ENCODE measurements around the gene ZNF606. TPM values are rescaled to one million over a fixed set of nuclear protein-coding genes. Genes with fewer than 3 reads are reported as not detected.

ZNF606 gene
- total and polyA plus RNA-seq, 2 experiments from 2014 or later: 13.6 to 55.6 TPM

- Mint-ChIP-seq H3K27me3 (ENCODE audit: insufficient read depth, low read depth, poor library complexity) (peaks cover 11% of the 10 kb centered on the region), H3K9me3 (peaks cover 86% of the 10 kb centered on the region), H3K36me3 (ENCODE audit: low read depth) (peaks cover 46% of the 10 kb centered on the region), H3K4me1 (no peaks in the 10 kb centered on the region), H3K4me3 (no peak overlapping the region), H3K27ac (no peak overlapping the region)
- H3K4me1 ChIP-seq (ENCODE audit: insufficient read depth): peaks cover 4% of the 10 kb centered on the region; the same call in 1 of the 2 replicates
- TF ChIP-seq NANOG (IDR thresholded peaks at IDR 0.05; ENCODE audit: borderline replicate concordance) (no peak), JUNB (IDR thresholded peaks at IDR 0.05; ENCODE audit: unreplicated experiment) (no peak), STAT1 (IDR thresholded peaks at IDR 0.05; ENCODE audit: unreplicated experiment) (no peak), ZNF331 (CRISPR knock-in tag; IDR thresholded peaks at IDR 0.05; ENCODE audit: low read depth) (no peak), ZNF462 (CRISPR knock-in tag; IDR thresholded peaks at IDR 0.05) (no peak), CREB1 (CRISPR knock-in tag; IDR thresholded peaks at IDR 0.05; ENCODE audit: low read depth) (no peak), POLR2AphosphoS5 (IDR thresholded peaks at IDR 0.05; ENCODE audit: low read depth) (no peak)
- peaks cover 24% of the 10 kb centered on the region for H3K27me3 ChIP-seq (ENCODE audit: insufficient read depth)
- H3K4me2 ChIP-seq: no peak overlapping the region
- no peak for ATAC-seq
- H3K36me3 ChIP-seq (ENCODE audit: insufficient read depth): no peaks in the 10 kb centered on the region
- no peaks in the 10 kb centered on the region for H3K9me2 ChIP-seq (ENCODE audit: insufficient read depth)
- H3K27ac ChIP-seq (ENCODE audit: low read depth): no peak overlapping the region
- H4K20me1 ChIP-seq (replicated peaks; ENCODE audit: insufficient read depth): no peaks in the 10 kb centered on the region
- no peak overlapping the region for H3K4me3 ChIP-seq
- no peaks in the 10 kb centered on the region for H3K79me2 ChIP-seq (replicated peaks; ENCODE audit: insufficient read depth)
- H3F3A ChIP-seq (replicated peaks; ENCODE audit: low read depth): no peaks in the 10 kb centered on the region
- DNase-seq (ENCODE audit: low spot score): no peak
- no peak overlapping the region for H2AFZ ChIP-seq
Observed at GRCh38 chr19:58045411-58046050, 42.9 kb upstream of the ZNF606 start.

Measured in GM23338 (cell line).